H9 (cell line): ENCODE measurements around the gene EDIL3. TPM values are rescaled to one million over a fixed set of nuclear protein-coding genes. Genes with fewer than 3 reads are reported as not detected.

ENCODE experiments used
- DNase-seq: peaks from one replicate; pipeline ENCODE4 v3.0.0-alpha.2; 2017
- H2AFZ ChIP-seq: one replicate; pipeline ENCODE4 v1.6.1; 2013; ENCODE audit warnings: mild to moderate bottlenecking, low read length, control low read depth, moderate library complexity
- H2AK5ac ChIP-seq: 2 replicates; pipeline ENCODE4 v1.6.1; 2013; ENCODE audit warnings: low read length, control low read depth, mixed read lengths; ENCODE audit not compliant: insufficient read length
- H2BK120ac ChIP-seq: one replicate; pipeline ENCODE4 v1.6.1; 2013; ENCODE audit warnings: low read depth, mild to moderate bottlenecking, low read length, control low read depth, inconsistent platforms; ENCODE audit not compliant: poor library complexity, severe bottlenecking
- H2BK12ac ChIP-seq: 2 replicates; pipeline ENCODE4 v1.6.1; 2013; ENCODE audit warnings: low read length, control low read depth, mixed read lengths, low read depth; ENCODE audit not compliant: insufficient read length
- H2BK15ac ChIP-seq: 2 replicates; pipeline ENCODE4 v1.6.1; 2013; ENCODE audit warnings: low read depth, low read length, control low read depth
- H2BK20ac ChIP-seq: one replicate; pipeline ENCODE4 v1.6.1; 2013; ENCODE audit warnings: low read depth, mild to moderate bottlenecking, low read length, control low read depth, inconsistent platforms; ENCODE audit not compliant: poor library complexity, severe bottlenecking
- H2BK5ac ChIP-seq: 2 replicates; pipeline ENCODE4 v1.6.1; 2013; ENCODE audit warnings: low read length, control low read depth, mixed read lengths; ENCODE audit not compliant: insufficient read length
- H3K14ac ChIP-seq: 2 replicates; pipeline ENCODE4 v1.6.1; 2013; ENCODE audit warnings: low read length, control low read depth; ENCODE audit not compliant: insufficient read depth
- H3K18ac ChIP-seq: 2 replicates; pipeline ENCODE4 v1.6.1; 2013; ENCODE audit warnings: low read depth, mild to moderate bottlenecking, mixed read lengths, low read length, control low read depth; ENCODE audit not compliant: insufficient read length
- H3K23ac ChIP-seq: 2 replicates; pipeline ENCODE4 v1.6.1; 2013; ENCODE audit warnings: low read length, control low read depth, mixed read lengths, low read depth; ENCODE audit not compliant: insufficient read length
- H3K23me2 ChIP-seq: 2 replicates; pipeline ENCODE4 v1.6.1; 2013; ENCODE audit warnings: low read depth, mild to moderate bottlenecking, mixed read lengths, low read length, control low read depth; ENCODE audit not compliant: insufficient read length, poor library complexity, severe bottlenecking
- H3K27ac ChIP-seq: 2 replicates; pipeline ENCODE4 v1.5.1; 2013; ENCODE audit warnings: low read length, control low read depth, mixed read lengths, low read depth; ENCODE audit not compliant: insufficient read length
- H3K27me3 ChIP-seq: 2 replicates; pipeline ENCODE4 v1.6.1; 2013; ENCODE audit warnings: low read length, control low read depth, inconsistent platforms; ENCODE audit not compliant: insufficient read depth
- H3K4ac ChIP-seq: 2 replicates; pipeline ENCODE4 v1.6.1; 2013; ENCODE audit warnings: low read depth, mild to moderate bottlenecking, control low read depth, inconsistent platforms, low read length, moderate library complexity
- H3K4me1 ChIP-seq: 2 replicates; pipeline ENCODE4 v1.6.1; 2013; ENCODE audit warnings: low read length, control low read depth, inconsistent platforms; ENCODE audit not compliant: insufficient read depth
- H3K4me2 ChIP-seq: 2 replicates; pipeline ENCODE4 v1.6.1; 2013; ENCODE audit warnings: low read length, control low read depth, mixed read lengths; ENCODE audit not compliant: insufficient read length, insufficient read depth
- H3K56ac ChIP-seq: 2 replicates; pipeline ENCODE4 v1.6.1; 2013; ENCODE audit warnings: low read depth, mild to moderate bottlenecking, mixed read lengths, low read length, control low read depth; ENCODE audit not compliant: insufficient read length
- H3K79me1 ChIP-seq: 2 replicates; pipeline ENCODE4 v1.6.1; 2013; ENCODE audit warnings: low read depth, mild to moderate bottlenecking, moderate library complexity, low read length, control low read depth, inconsistent platforms; ENCODE audit not compliant: insufficient read depth, poor library complexity, severe bottlenecking
- H3K79me2 ChIP-seq: 2 replicates; pipeline ENCODE4 v1.6.1; 2013; ENCODE audit warnings: low read length, control low read depth, inconsistent platforms; ENCODE audit not compliant: insufficient read depth
- H3K9ac ChIP-seq: 2 replicates; pipeline ENCODE4 v1.6.1; 2013; ENCODE audit warnings: low read length, control low read depth, mixed read lengths; ENCODE audit not compliant: insufficient read length; ENCODE audit errors: extremely low read depth
- H3K9me3 ChIP-seq: one replicate; pipeline ENCODE4 v1.6.1; 2013; ENCODE audit warnings: low read depth, low read length, inconsistent platforms; ENCODE audit not compliant: control insufficient read depth
- H3T11ph ChIP-seq: one replicate; pipeline ENCODE4 v1.6.1; 2013; ENCODE audit warnings: mild to moderate bottlenecking, low read length, control low read depth, inconsistent platforms
- H4K20me1 ChIP-seq: one replicate; pipeline ENCODE4 v1.6.1; 2013; ENCODE audit not compliant: control insufficient read depth, insufficient read length, insufficient read depth
- H4K5ac ChIP-seq: 2 replicates; pipeline ENCODE4 v1.6.1; 2013; ENCODE audit warnings: low read depth, mild to moderate bottlenecking, mixed read lengths, low read length, control low read depth; ENCODE audit not compliant: insufficient read length
- H4K8ac ChIP-seq: replicated peaks from 2 replicates; pipeline ENCODE4 v1.6.1; 2013; ENCODE audit warnings: low read length, control low read depth, mixed read lengths, low read depth; ENCODE audit not compliant: insufficient read length
- H4K91ac ChIP-seq: 2 replicates; pipeline ENCODE4 v1.6.1; 2013; ENCODE audit warnings: low read depth, mild to moderate bottlenecking, moderate library complexity, mixed read lengths, low read length, control low read depth; ENCODE audit not compliant: insufficient read length
- H3K27ac Mint-ChIP-seq, 3 experiments: 2 replicates in 2 of 3; 3 replicates in 1 of 3; pipeline ENCODE4 v1.8.0; 2020 to 2021; ENCODE audit warnings: mixed read lengths in 3 of 3, mild to moderate bottlenecking in 1 of 3, moderate library complexity in 1 of 3
- H3K27me3 Mint-ChIP-seq: 2 replicates; pipeline ENCODE4 v1.8.0; 2021; ENCODE audit warnings: low read depth, mild to moderate bottlenecking, moderate library complexity, mixed read lengths
- H3K36me3 Mint-ChIP-seq, 3 experiments: 2 replicates in 2 of 3; 3 replicates in 1 of 3; pipeline ENCODE4 v1.8.0; 2020 to 2021; ENCODE audit warnings: low read depth in 3 of 3, mixed read lengths in 3 of 3; ENCODE audit not compliant: insufficient read depth in 1 of 3
- H3K4me1 Mint-ChIP-seq, 2 experiments: 2 replicates each; pipeline ENCODE4 v1.8.0; 2020; ENCODE audit warnings: mixed read lengths in 2 of 2
- H3K4me3 Mint-ChIP-seq, 2 experiments: 2 replicates in 1 of 2; 3 replicates in 1 of 2; pipeline ENCODE4 v1.8.0; 2020 to 2021; ENCODE audit warnings: mild to moderate bottlenecking in 2 of 2, mixed read lengths in 2 of 2, moderate library complexity in 1 of 2
- H3K9me3 Mint-ChIP-seq, 2 experiments: 2 replicates in 1 of 2; 3 replicates in 1 of 2; pipeline ENCODE4 v1.8.0; 2020; ENCODE audit warnings: mild to moderate bottlenecking in 2 of 2, mixed read lengths in 2 of 2, moderate library complexity in 1 of 2
- WGBS: extraction: QIAGEN DNeasy Blood & Tissue Kit; methylation state at CpG from one replicate; pipeline ENCODE4 v1.1.7; 2013; ENCODE audit warnings: missing lambda C conversion rate, low lambda C conversion rate, mixed read lengths; ENCODE audit not compliant: insufficient read length; ENCODE audit errors: extremely low coverage; 5-methylcytosine and 5-hydroxymethylcytosine counted together
- total RNA-seq: library from RNA; stranded (reverse); gene quantifications from 2 replicates; pipeline ENCODE4 v1.2.1, GENCODE V29; 2021
- TF ChIP-seq, protein P1 (sequence below): fragments of 200-600 bp; sonication (generic); conservative IDR thresholded peaks from 3 replicates; pipeline ENCODE4 v1.8.0; 2021; ENCODE audit warnings: antibody characterized with exemption, mild to moderate bottlenecking

Gene EDIL3
- total RNA-seq, 1 experiment from 2014 or later: 61.9 TPM

DNA sequence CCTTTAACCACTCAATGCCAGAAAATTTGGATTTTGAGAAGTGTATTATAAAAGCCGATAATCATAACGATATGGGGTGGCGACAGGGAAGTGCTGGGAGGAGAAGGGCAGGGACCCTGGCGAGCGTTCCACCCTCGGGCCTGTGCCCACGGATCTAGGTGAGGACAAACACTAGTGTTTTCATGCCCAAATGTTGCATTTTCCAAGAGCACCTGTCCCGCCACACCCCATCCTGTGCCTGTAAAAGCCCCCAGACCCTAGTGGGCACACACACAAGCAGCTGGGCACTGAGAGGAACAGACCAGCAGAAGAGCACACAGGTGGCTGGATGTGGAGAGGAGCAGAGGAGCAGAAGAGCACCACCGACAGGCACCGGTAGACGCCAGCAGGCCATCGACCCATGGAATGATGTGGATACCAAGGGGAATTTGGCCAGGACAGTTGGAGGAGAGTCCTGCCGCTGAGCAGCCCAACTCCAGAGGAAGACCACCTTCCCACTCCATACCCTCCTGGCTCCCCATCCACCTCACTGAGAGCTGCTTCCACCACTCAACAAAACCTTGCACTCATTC, 315.0 kb downstream of the EDIL3 start:
- H3K4me1 ChIP-seq: no peaks in the 10 kb centered on the region
- H4K8ac ChIP-seq: no peak overlapping the region
- H3T11ph ChIP-seq: no peak overlapping the region
- H3K9ac ChIP-seq: no peak overlapping the region
- H3K27ac ChIP-seq: no peak overlapping the region
- no peak overlapping the region for H2BK120ac ChIP-seq
- no peak overlapping the region for H4K5ac ChIP-seq
- H3K18ac ChIP-seq: no peak overlapping the region
- H2BK5ac ChIP-seq: no peak overlapping the region
- H3K79me1 ChIP-seq: no peaks in the 10 kb centered on the region
- no peak overlapping the region for H3K4ac ChIP-seq
- no peaks in the 10 kb centered on the region for H3K27me3 ChIP-seq
- no peaks in the 10 kb centered on the region for H3K79me2 ChIP-seq
- no peaks in the 10 kb centered on the region for H3K23me2 ChIP-seq
- 0 out of 7 replicates have a peak overlapping the region, but pooled peaks of 1 of the 3 experiments have one; percentile 8 for H3K27ac Mint-ChIP-seq
- H3K4me2 ChIP-seq: no peak overlapping the region
- H3K56ac ChIP-seq: no peak overlapping the region
- WGBS: no CpG with 5 or more reads among the region's 13 CpGs
- H2AK5ac ChIP-seq: no peak overlapping the region
- H4K20me1 ChIP-seq: no peaks in the 10 kb centered on the region
- no peak overlapping the region for H2AFZ ChIP-seq
- H2BK15ac ChIP-seq: no peak overlapping the region
- no peak overlapping the region for H2BK20ac ChIP-seq
- H3K9me3 Mint-ChIP-seq: no peaks in the 10 kb centered on the region
- H3K4me1 Mint-ChIP-seq: no peaks in the 10 kb centered on the region
- no peak overlapping the region for H2BK12ac ChIP-seq
- TF ChIP-seq, protein P1, sequence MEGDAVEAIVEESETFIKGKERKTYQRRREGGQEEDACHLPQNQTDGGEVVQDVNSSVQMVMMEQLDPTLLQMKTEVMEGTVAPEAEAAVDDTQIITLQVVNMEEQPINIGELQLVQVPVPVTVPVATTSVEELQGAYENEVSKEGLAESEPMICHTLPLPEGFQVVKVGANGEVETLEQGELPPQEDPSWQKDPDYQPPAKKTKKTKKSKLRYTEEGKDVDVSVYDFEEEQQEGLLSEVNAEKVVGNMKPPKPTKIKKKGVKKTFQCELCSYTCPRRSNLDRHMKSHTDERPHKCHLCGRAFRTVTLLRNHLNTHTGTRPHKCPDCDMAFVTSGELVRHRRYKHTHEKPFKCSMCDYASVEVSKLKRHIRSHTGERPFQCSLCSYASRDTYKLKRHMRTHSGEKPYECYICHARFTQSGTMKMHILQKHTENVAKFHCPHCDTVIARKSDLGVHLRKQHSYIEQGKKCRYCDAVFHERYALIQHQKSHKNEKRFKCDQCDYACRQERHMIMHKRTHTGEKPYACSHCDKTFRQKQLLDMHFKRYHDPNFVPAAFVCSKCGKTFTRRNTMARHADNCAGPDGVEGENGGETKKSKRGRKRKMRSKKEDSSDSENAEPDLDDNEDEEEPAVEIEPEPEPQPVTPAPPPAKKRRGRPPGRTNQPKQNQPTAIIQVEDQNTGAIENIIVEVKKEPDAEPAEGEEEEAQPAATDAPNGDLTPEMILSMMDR: no peak
- peak; percentile 28 for DNase-seq
- no peaks in the 10 kb centered on the region; the same call in 1 of the 2 replicates for H3K27me3 Mint-ChIP-seq
- no peak overlapping the region for H4K91ac ChIP-seq
- no peaks in the 10 kb centered on the region for H3K36me3 Mint-ChIP-seq
- H3K14ac ChIP-seq: no peak overlapping the region
- no peaks in the 10 kb centered on the region for H3K9me3 ChIP-seq
- H3K4me3 Mint-ChIP-seq: no peak overlapping the region
- H3K23ac ChIP-seq: no peak overlapping the region
